Upper lobe of right lung (tissue), 1 donor: ENCODE results near the gene UTF1. TPM values are rescaled to one million over a fixed set of nuclear protein-coding genes. Genes with fewer than 3 reads are reported as not detected.

Experiments
- ATAC-seq: fragments of 200-7000 bp; cut with Tn5 transposase; one replicate; pipeline ENCODE4 v1.9.1; 2020; ENCODE audit warnings: mild to moderate bottlenecking, moderate library complexity
- DNase-seq: peaks from one replicate; pipeline ENCODE4 v3.0.0-alpha.2; 2020
- H3K27ac ChIP-seq: fragments of 200-600 bp; one replicate; pipeline ENCODE4 v1.8.0; 2022
- H3K27me3 ChIP-seq: fragments of 200-600 bp; one replicate; pipeline ENCODE4 v1.8.0; 2022; ENCODE audit warnings: mild to moderate bottlenecking
- H3K36me3 ChIP-seq: fragments of 200-600 bp; one replicate; pipeline ENCODE4 v1.8.0; 2022
- H3K4me1 ChIP-seq: fragments of 200-600 bp; one replicate; pipeline ENCODE4 v1.8.0; 2022
- H3K4me3 ChIP-seq: fragments of 200-600 bp; one replicate; pipeline ENCODE4 v1.8.0; 2022; ENCODE audit warnings: mild to moderate bottlenecking
- H3K9me3 ChIP-seq: fragments of 200-600 bp; one replicate; pipeline ENCODE4 v1.8.0; 2022
- CTCF ChIP-seq: fragments of 200-600 bp; IDR thresholded peaks from one replicate; pipeline ENCODE4 v1.8.0; 2022; ENCODE audit warnings: antibody characterized with exemption
- intact Hi-C: fragments of 100-400 bp; cut with DNase I; formaldehyde crosslinking; loops from one replicate; pipeline ENCODE4 v1.11.0; 2022
- total RNA-seq: library from RNA; stranded (reverse); fragmentation: NEBNext Ultra II Directional; extraction: Animal tissue kit (Norgen Biotek cat#: 25700); gene quantifications from one replicate; pipeline ENCODE4 v1.2.1, GENCODE V29; 2021
- donor health status: DM: no; HTN: yes; CAD: no; lungs with severe emphysema.

UTF1 gene
- total RNA-seq, 1 donor from 2014 or later, result not detected

GRCh38 chr10:133245439-133246235 lies 15.6 kb downstream of the UTF1 start:
- ATAC-seq (no peak), DNase-seq (no peak)
- TF ChIP-seq CTCF, result no peak
- Histone ChIP-seq H3K4me3 (no peak overlapping the region), H3K36me3 (no peaks in the 10 kb centered on the region), H3K27me3 (peaks cover 43% of the 10 kb centered on the region), H3K4me1 (peaks cover 7% of the 10 kb centered on the region), H3K9me3 (no peaks in the 10 kb centered on the region), H3K27ac (no peak overlapping the region)
- intact Hi-C loops, result no loop called here

- Histone ChIP-seq H3K9me3 (no peaks in the 10 kb centered on the region), H3K4me3 (no peak overlapping the region), H3K4me1 (peaks cover 2% of the 10 kb centered on the region), H3K36me3 (no peaks in the 10 kb centered on the region), H3K27ac (no peak overlapping the region), H3K27me3 (peaks cover 37% of the 10 kb centered on the region)
- ATAC-seq (no peak), DNase-seq (no peak)
- intact Hi-C loops, result no loop called here
- no peak for TF ChIP-seq CTCF
These were observed 16.2 kb downstream of the UTF1 start for GRCh38 chr10:133246236-133246626.

GRCh38 chr10:133247681-133248333 lies 17.8 kb downstream of the UTF1 start:
- Histone ChIP-seq H3K36me3 (no peaks in the 10 kb centered on the region), H3K27me3 (peaks cover 28% of the 10 kb centered on the region), H3K4me1 (no peaks in the 10 kb centered on the region), H3K9me3 (no peaks in the 10 kb centered on the region), H3K27ac (no peak overlapping the region), H3K4me3 (no peak overlapping the region)
- intact Hi-C loops, result no loop called here
- DNase-seq, result no peak
- TF ChIP-seq CTCF, result no peak
- no peak for ATAC-seq

- intact Hi-C loops, result no loop called here
- ATAC-seq (no peak), DNase-seq (no peak)
- Histone ChIP-seq H3K4me3 (no peak overlapping the region), H3K27ac (no peak overlapping the region), H3K4me1 (no peaks in the 10 kb centered on the region), H3K27me3 (peaks cover 28% of the 10 kb centered on the region), H3K36me3 (no peaks in the 10 kb centered on the region), H3K9me3 (no peaks in the 10 kb centered on the region)
- TF ChIP-seq CTCF, result no peak
These were observed 18.3 kb downstream of the UTF1 start for GRCh38 chr10:133248334-133248715.

- intact Hi-C loops, result no loop called here
- H3K4me1 ChIP-seq, result no peaks in the 10 kb centered on the region
- ATAC-seq (no peak), DNase-seq (no peak)
- no peak for TF ChIP-seq CTCF
- H3K36me3 ChIP-seq, result no peaks in the 10 kb centered on the region
- H3K27ac ChIP-seq, result no peak overlapping the region
- H3K27me3 ChIP-seq, result peaks cover 28% of the 10 kb centered on the region
- H3K4me3 ChIP-seq, result no peak overlapping the region
- H3K9me3 ChIP-seq, result no peaks in the 10 kb centered on the region
These were observed 19.2 kb downstream of the UTF1 start for GRCh38 chr10:133249094-133249780.
